Retinal pigment epithelial cell (primary cell): ENCODE measurements around the gene SLC1A5.
"Not testable (repeated sequence)": the region's sequence is repeated elsewhere in the genome, so short reads cannot be mapped to it uniquely, and the experiment has no call there.

Experiments used
- DNase-seq: peaks from one replicate; pipeline ENCODE4 v3.0.0-alpha.2; 2010; ENCODE audit warnings: low read depth
- H3K4me3 ChIP-seq: 2 replicates; pipeline ENCODE4 v1.5.1; 2011; ENCODE audit warnings: mild to moderate bottlenecking, low read length, control low read depth, moderate library complexity
- CTCF ChIP-seq: conservative IDR thresholded peaks from 2 replicates; pipeline ENCODE4 v1.5.1; 2011; ENCODE audit warnings: low read depth, low read length, control low read depth, inconsistent platforms

SLC1A5 gene

GRCh38 chr19:46785980-46786235 is 2.5 kb downstream of the SLC1A5 start:
- no peak for DNase-seq
- no peak for TF ChIP-seq CTCF
- peak overlapping the region; percentile 70 for H3K4me3 ChIP-seq

- TF ChIP-seq CTCF: no peak
- DNase-seq: no peak
- peak overlapping the region; percentile 70 for H3K4me3 ChIP-seq
These were observed 3.1 kb downstream of the SLC1A5 start for GRCh38 chr19:46785054-46785979.

- peak overlapping the region; percentile 13 for H3K4me3 ChIP-seq
- TF ChIP-seq CTCF: peak; percentile 51
- no peak for DNase-seq
These were observed 3.9 kb downstream of the SLC1A5 start for GRCh38 chr19:46784262-46785053.

- DNase-seq: no peak
- no peak overlapping the region for H3K4me3 ChIP-seq
- TF ChIP-seq CTCF: no peak
These were observed 4.7 kb downstream of the SLC1A5 start for GRCh38 chr19:46783670-46784069.

- H3K4me3 ChIP-seq: no peak overlapping the region
- no peak for DNase-seq
- TF ChIP-seq CTCF: no peak
These were observed 5.9 kb downstream of the SLC1A5 start for GRCh38 chr19:46782355-46783019.

- H3K4me3 ChIP-seq, DNase-seq: not testable (repeated sequence)
These were observed 10.3 kb downstream of the SLC1A5 start for GRCh38 chr19:46777956-46778645.
